HG02852 (cell line): ENCODE data around the gene UGT1A7.

Experiments used
- ATAC-seq: cut with Tn5 transposase; IDR thresholded peaks from one replicate; pipeline ENCODE4 v1.9.1; 2021; ENCODE audit warnings: mild to moderate bottlenecking, moderate library complexity; ENCODE audit not compliant: unreplicated experiment

UGT1A7 gene

DNA sequence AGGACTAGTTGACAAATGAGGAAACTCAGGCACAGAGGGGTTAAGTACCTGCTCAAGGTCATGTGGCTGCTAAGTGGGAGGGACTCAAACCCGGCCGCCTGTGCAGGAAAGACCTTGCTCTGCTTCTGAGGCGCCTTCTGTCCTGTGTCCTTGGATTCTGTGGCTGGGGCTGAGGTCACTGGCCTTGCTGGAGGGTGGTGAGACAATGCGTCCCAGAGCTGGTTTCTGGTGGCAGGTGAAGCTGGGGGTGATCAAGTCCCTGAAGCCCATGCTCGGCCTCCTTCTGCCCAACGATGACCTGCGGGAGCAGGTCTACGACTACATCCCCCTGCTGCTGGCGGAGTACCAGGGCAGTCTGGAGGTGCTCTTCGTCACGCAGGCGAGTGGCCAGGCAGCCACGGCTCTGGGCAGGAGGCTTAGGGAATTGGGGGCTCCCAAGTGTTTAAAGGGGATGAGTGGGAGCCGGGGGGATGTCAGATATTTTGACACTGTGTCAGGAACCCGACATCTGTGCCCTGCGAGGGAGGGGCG, 112.5 kb downstream of the UGT1A7 start:
- no peak for ATAC-seq

DNA sequence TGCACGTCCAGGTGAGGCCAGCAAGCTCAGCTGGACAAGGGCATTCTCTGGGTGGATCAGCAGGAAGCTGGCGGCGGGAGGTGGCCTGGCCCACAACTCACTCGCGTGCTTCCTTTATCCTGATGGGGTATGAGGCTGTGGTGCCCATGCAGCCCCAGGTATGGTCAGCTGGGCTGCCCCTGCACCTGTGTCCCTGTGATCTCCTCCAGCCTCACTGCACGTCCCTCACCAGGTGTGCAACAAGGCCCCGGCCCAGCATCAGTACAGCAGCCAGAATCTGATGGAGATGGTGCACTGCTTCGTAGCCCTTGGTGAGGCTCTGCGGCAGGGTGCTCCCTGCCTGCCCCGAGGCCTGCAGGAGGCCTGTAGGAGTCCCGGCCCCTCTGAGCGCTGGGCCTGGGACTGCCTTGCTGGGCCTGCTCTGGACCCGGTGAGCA, 114.1 kb downstream of the UGT1A7 start:
- no peak for ATAC-seq

DNA sequence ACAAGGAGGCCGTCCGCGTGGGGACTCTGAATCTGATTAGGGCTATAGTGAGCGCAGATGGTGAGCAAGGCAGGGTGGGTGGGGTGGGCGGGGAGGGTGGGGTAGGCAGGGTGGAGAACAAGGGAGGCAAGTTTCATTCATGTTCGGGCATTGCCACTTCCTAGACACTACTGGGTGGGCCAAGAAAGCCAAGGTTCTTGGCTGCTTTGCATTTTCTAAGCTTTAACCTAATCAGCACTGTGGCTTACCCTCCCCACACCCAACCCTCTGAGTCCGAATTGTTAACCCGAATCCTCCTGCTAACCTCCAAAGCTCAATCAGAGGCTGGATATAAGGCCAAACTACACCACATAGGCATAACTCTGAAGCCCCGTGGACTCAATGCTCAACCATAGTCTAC, 114.6 kb downstream of the UGT1A7 start:
- no peak for ATAC-seq

DNA sequence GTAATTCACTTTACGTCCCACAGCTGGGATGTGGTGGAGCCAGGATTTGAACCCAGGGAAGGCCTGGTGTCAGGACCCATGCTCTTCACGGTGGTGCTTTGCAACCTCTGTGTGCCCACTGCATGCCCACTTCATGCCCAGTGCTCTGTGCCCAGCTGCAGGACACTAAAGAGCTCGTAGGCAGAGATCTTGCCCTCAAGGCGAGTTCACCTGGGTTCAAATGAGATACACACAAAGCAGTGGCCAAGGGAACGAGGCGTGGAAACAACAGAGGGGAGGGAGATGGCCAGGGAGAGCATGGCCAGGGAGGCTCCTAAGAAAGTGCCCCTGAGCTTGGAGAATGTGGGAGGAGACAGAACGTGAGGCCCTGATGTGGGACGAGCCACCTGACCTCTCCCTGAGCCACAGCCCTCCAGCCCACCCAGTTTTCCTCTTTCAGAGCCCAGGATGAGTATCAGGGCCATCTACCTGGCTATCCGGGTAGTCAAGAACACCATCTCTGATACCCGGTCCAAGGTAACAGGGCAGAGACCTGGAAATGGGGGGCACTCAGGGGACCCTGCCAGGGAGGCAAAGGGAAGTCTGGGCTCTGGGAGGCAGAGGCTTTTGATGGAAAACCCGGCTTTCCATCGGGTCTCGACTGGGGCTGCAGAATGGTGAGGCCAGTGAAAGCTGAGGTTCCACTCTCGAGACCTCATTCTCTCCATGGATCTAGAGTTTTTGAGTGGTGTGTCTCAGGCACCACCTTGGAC, 116.8 kb downstream of the UGT1A7 start:
- no peak for ATAC-seq

DNA sequence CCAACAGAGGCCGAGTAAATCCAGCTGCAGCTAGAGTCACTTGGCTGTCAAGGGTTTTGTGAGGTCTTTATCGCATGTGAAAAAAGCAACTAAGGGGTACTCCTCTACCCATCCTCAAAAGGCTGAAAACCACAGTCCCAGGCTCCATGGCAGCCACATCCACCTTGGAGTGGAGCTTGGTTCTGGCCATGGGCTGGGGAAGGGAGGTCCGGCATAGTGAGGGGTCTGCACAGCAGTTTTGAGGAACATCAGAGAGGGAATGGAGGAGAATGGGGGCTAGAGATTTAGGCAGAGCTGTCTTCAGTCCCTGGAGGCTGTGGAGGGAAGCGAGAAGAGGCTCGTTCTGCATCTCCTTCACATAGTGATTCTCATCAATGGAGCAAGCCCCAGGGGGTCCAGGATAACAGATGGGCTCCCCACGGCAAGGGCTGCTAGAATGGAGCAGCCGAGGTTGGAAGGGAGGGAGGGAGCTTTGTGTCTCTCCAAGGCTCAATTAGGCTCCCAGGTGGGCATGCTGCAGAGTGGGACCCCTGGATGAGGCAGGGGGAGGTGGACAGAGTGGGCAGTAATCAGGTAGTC, 117.5 kb downstream of the UGT1A7 start:
- ATAC-seq: no peak

DNA sequence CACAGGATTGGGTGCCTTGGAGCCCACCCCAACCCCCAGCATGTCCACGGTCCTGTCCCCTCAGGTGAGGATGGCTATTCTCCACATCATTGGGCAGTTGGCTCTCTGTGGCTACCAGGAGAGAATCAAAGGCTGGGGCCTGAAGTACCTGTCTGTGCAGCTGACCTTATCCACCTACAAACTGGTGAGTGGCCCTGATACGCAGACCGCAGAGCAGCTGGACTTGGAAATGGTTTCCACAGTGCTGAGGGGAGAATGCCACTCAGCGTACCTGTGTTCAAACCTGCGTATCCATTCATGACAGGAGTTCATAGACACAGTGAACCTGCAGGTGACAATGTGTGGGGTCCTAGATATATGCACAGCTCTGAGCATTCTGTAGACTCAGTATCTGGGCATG, 118.0 kb downstream of the UGT1A7 start:
- ATAC-seq: no peak

DNA sequence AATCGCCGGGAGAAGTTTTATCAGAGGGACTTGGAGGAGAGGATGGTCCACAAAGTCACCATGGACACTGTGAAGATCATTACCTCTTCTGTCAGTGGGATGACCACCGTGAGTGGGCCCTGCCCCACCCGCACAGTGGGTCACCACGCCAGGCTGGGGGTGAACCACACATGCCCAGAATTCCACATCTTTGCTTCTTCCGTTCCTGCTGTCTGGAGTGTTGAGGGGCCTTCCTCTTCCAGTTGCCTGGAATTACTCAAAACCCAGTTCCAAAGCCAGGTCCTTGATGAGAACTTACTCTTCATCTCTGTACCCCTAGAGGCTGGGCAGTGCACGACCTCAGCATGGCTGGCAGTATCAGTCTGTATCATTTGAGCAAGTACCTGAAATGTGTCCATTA, 118.5 kb downstream of the UGT1A7 start:
- no peak for ATAC-seq

DNA sequence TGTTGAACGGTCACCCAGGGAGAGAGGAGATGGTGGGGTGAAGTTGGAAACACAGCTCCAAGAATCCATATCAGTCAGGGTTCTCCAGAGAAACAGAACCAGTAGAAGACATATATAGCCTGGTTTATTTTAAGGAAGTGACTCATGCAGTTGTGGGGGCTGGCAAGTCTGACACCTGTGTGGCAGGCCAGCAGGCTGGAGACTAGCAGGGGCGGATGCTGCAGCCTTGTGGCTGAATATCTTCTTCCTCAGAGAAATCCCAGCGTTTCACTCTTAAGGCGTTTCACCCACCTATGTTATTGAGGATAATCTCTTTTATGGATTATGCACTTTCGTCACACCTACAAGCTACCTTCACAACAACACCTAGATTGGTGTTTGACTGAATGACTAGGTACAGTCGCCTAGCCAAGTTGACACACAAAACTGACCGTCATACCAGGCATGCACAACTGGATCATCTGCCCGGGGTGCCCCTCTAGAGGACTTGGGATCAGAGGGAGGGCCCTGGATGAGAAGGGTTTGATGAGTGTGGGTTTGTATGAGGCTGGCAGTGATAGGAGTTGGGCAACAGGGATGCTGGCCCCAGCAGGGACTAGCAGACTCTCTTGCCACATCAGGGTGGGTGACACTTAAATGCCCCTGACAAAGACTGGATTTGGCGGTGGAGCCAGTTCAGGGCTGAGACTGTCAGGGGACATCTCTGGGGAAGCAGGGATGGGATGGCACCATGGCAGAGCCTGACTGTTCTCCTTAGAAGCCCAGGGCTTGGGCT, 119.8 kb downstream of the UGT1A7 start:
- no peak for ATAC-seq

DNA sequence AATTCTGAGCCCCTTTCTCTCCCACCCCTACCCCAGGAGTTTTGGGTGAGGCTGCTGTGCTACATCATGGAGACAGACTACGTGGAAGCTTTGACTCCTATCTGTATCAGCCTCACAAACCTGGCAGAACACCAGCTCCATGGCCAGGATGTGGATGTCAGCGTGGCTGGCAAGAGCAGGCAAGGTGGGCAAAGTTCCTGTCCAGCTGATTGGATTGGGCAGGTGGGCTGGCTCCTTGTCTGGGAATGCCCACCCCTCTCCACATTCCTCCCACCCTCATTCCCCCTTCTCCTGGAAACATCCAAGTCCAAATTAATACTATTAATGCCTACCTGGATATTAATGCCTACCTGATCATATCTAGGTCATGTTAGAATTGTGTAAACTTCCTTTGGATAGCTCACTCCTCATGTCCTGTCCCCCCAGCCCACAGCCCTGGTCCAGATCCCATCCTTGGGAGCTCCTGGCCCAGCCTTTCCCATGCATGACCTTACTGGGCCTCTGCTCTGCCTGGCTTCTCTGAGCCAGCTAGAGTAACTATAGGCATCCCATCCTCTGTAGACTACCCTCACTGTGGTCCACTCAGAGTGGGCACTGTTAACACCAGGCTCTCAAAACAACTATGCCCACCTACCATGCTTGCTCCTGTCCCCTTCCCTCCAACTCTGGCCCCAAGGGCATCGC, 120.6 kb downstream of the UGT1A7 start:
- no peak for ATAC-seq

DNA sequence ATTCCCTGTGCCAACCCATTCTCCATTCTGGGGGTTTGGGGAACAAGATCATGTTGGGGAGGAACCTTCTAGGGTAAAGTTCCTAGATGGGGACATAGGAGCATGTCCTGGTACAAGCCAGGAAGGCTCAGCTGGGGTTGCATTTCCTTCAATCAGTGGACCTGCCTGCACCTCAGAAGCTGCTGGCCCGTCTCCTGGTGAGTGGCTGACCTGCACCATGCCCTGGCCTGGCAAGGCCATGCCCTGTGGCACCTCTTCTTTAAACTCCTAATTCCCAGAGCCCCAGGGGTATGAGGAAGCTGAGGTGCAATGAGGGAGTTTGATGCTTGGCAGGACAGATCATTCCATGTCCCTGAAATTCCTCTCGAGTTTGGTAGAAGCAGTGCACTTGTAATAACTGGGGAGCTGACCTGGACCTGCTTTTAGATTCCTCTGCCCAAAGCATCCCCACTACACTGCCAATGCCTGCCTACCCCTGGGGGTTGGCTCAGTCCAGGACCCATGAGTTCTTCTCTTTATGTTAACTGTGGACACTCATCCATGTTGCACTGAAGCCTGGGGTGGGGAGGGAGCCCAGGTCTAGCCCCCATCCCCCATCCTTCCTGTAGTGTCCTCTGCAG, 121.7 kb downstream of the UGT1A7 start:
- no peak for ATAC-seq

DNA sequence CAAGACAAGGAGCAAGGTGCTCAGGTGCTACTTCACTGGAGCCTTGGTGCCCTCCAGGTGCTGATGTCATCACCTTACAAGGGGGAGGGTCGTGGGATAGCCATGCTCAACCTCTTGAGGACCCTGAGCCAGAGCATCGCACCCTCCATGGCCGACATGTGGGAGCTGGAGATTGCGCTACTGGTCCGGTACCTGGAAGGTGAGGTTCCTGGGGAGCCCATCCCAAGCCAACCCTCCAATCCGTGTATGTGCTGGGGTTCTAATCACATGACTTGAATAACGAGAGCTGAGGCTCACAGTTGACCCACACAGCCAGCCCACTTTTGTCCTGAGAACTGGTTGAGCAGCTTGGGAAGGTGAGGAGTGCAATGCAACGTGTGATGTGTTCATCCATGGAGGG, 122.3 kb downstream of the UGT1A7 start:
- ATAC-seq: no peak

DNA sequence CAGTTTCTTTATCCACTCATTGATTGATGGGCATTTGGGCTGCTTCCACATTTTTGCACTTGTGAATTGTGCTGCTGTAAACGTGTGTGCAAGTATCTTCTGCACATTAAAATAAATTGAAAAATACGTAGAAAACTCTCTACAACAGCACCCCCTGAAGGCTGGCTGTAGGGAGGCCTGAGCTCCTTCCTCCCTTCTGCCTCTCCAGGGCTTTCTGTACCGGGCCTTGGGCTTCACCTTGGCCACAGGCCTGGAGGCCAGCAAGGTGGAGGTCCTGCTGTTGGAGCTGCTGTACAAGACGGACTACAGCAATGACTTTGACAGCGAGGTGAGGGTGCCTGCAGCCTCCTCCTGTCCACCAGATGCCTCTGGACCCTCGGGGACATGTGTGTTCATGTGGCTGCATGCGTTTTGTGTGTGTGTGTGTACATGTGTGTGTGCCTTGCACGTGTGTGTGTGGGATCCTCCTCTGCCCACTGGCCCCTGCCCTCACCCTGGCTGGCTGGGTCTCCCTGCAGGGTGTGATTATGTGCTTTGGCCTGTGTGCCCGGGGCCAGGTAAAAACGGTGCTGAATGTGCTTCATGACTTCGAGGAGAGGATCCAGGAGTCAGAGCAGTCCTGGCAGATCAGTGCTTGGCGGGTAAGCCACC, 125.6 kb downstream of the UGT1A7 start:
- no peak for ATAC-seq

DNA sequence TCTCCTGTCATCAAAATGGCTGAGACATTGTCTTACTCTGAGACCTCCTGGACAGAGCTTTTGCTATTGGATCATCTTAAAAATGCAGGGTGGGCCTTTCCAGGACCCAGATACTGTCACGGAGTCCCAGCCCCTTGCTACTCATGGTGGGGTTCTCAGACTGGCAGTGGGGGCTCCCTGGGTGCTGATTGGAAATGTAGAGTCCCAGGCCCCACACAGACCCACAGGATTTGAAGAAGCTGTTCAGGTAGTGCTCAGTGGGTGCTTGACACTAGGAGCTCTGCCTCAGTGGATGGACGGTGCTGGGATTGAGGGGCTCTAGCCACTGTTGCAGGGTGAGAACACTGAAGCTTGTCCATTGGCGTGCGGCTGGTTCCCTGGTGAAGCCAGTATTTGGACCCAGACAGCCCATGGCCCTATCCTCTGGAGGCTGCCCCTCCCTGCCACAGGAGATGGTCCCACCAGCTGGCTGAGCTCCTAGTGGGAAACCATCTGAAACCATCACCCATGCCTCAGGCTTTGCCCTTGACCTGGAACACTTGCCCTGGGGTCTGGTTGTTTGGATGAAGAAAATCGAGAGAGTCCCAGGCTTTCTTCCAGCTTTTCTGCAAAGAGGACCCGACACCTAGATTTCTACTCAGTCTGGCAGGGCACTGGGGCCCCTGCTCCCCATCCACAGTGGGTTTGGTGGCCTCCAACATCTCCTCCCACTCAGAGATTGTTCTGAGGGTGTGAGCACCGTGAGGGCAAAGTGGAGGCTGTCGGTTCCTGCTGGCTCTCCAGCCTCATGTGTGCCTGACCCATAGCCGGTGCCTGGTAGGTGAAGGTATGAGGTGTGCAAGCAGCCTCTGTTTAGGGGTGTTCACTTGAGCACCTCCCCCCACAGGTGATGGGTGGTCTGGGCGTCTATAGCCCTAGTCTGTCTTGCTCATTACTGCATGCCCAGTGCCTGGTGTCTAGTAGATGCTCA, 126.5 kb downstream of the UGT1A7 start:
- ATAC-seq: no peak

DNA sequence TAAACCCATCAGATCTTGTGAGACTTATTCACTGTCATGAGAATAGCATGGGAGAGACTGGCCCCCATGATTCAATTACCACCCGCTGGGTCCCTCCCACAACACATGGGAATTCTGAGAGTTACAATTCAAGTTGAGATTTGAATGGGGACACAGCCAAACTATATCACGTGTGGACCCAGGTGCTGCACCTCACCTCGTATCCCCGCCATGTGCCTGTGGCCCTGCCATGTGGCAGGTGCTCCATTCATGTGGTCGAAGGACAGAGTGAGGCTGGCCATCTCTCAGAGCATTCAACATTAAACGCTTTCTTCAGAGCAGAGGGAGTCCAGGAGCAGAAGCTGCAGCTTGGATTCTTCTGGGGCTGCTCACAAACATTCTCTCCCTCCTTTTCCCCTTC, 128.7 kb downstream of the UGT1A7 start:
- no peak for ATAC-seq

DNA sequence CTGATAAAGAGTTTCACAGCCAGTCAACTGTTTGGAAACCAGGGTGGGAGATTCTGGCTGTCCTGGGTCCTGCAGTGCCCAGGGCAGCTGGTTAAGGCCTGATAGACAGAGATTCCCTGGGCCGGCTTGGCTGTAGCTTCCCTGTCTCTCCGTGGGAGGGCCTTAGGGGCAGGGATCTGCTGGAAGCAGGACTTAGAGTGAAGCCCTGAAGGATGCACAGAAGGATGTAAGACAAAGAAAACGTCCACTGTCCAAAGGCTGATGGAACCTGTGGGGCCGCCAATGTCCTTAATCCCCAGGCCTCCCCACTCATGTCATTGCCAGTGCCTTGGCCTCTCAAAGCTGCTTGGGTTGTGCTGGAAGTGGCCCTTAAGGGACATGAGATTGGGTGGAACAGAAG, 129.4 kb downstream of the UGT1A7 start:
- no peak for ATAC-seq

DNA sequence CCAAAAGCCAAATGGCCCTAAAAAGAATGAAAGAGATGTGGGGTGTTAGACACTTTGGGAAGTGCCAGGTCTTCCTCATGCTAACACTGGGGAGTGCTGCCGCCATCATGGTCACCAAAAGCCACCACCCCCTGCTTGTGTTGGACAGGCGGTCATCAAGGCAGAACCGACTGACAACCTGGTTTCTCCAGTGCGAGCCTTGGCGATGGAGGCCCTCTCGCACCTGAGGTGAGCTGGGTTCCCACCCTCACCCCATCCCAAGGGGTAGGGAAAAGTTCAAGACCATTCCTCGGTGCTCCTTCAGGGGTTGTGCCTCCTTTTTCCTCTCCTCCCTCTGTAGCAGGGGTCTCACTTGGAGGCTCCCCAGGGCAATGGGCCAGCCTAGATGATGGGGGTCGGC, 130.0 kb downstream of the UGT1A7 start:
- ATAC-seq: no peak

DNA sequence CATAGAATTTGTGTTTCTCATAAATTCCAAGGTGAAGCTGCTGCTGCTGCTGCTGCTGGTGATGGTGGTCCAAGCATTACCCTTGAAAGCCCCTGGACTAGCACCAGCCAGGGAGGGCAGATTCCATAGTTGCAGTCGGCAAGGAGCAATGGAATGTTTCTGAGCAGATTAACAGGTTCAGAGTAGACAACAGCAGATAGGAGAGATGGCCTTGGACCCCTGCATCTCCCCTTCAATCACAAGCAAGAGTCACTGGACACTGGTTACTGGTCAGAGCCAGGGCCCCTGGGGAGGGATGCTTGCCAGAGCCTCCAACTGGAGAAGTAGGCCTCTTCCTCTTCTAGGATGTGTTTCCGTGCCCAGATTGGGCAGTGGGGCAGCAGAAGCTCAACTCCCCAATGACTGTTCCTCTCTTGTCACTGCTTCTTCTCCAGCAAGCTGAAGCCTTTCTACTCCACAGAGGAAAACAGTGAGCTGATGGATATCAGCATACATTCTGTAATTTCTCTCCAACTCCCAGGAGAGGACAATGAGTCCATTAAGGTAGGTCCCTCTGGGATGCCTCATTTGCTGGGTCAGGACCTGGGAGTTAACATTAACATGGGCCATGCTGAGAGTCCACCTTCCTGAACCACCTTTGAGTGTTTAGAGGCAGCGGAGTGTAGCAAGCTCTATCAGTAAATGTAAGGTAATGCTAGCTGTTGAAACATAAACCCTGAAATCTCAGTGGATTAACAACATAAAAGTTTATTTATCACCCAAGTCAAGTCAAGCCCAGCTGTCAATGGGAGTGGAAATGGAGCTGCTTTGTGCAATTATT, 131.7 kb downstream of the UGT1A7 start:
- ATAC-seq: no peak
